Thyroid gland (tissue), 4 donors: ENCODE results near the gene GIGYF2. TPM values are rescaled to one million over a fixed set of nuclear protein-coding genes. Genes with fewer than 3 reads are reported as not detected.

ENCODE experiments used
- DNase-seq, 2 donors: peaks; one replicate each; pipeline ENCODE4 v3.0.0-alpha.2; 2019
- H3K27ac ChIP-seq, 3 donors: fragments of 200-600 bp; sonication (generic); 1 replicate in 2 of 3; 2 replicates in 1 of 3; pipeline ENCODE4 v1.5.1; 2016 to 2019; ENCODE audit warnings: mild to moderate bottlenecking in 1 of 3, moderate library complexity in 1 of 3
- H3K27me3 ChIP-seq: fragments of 200-600 bp; sonication (generic); one replicate; pipeline ENCODE4 v1.5.1; 2019
- H3K36me3 ChIP-seq, 2 donors: fragments of 200-600 bp; sonication (generic); one replicate each; pipeline ENCODE4 v1.5.1; 2016 to 2019
- H3K4me1 ChIP-seq, 2 donors: fragments of 200-600 bp; sonication (generic); one replicate each; pipeline ENCODE4 v1.5.1; 2017 to 2019
- H3K4me3 ChIP-seq, 3 donors: fragments of 200-600 bp; sonication (generic); replicated peaks in 1 of 3; 1 replicate in 2 of 3; 2 replicates in 1 of 3; pipeline ENCODE4 v1.5.1; 2016; ENCODE audit warnings: mild to moderate bottlenecking in 1 of 3
- H3K9me3 ChIP-seq: fragments of 200-600 bp; sonication (generic); one replicate; pipeline ENCODE4 v1.5.1; 2017
- CTCF ChIP-seq, 6 experiments: fragments of 200-600 bp in 3 of 6; fragments of 450-650 bp in 3 of 6; sonication (generic) in 3 of 6; IDR thresholded peaks; one replicate each; pipeline ENCODE4 v1.5.1; 2016 to 2019; ENCODE audit warnings: antibody characterized with exemption in 6 of 6, mild to moderate bottlenecking in 2 of 6, inconsistent platforms in 1 of 6, moderate library complexity in 1 of 6
- POLR2A ChIP-seq, 2 donors: fragments of 450-650 bp; IDR thresholded peaks; one replicate each; pipeline ENCODE4 v1.6.1; 2017; ENCODE audit warnings: antibody characterized with exemption in 2 of 2, mild to moderate bottlenecking in 2 of 2, moderate library complexity in 1 of 2
- WGBS, 2 donors: methylation state at CpG; one replicate each; pipeline ENCODE4 v1.1.5; 2017; 5-methylcytosine and 5-hydroxymethylcytosine counted together
- intact Hi-C: fragments of 100-400 bp; cut with DNase I; formaldehyde crosslinking; loops from one replicate; pipeline ENCODE4 v1.15.1; 2023
- total RNA-seq, 4 donors: library from RNA; depleted of rRNA; stranded (reverse); fragments of >200 nt; gene quantifications; one replicate each; pipeline ENCODE4 v1.2.3, GENCODE V29; 2016

GIGYF2 gene
- total RNA-seq, 4 donors from 2014 or later, result 88.7 to 138 (median 101) TPM

- intact Hi-C loops, result no loop called here
- 88 to 94% methylated on average over 4 to 7 of the region's 8 CpGs for WGBS, 2 donors
- Histone ChIP-seq H3K9me3 (no peaks in the 10 kb centered on the region), H3K27me3 (no peaks in the 10 kb centered on the region), H3K36me3 (no peaks in the 10 kb centered on the region), H3K4me1 (peaks cover 3 to 4% of the 10 kb centered on the region in 2 donors), H3K27ac (no peak overlapping the region), H3K4me3 (no peak overlapping the region)
- DNase-seq, result no peak
- no peak for TF ChIP-seq POLR2A (IDR thresholded peaks at IDR 0.05)
- no peak for TF ChIP-seq CTCF (IDR thresholded peaks at IDR 0.05)
Observed at GRCh38 chr2:232893834-232894233, 196.7 kb downstream of the GIGYF2 start.

- H3K36me3 ChIP-seq, result no peaks in the 10 kb centered on the region
- H3K27me3 ChIP-seq, result no peaks in the 10 kb centered on the region
- no peak overlapping the region for H3K4me3 ChIP-seq
- H3K27ac ChIP-seq, result no peak overlapping the region
- no peak for TF ChIP-seq CTCF (IDR thresholded peaks at IDR 0.05)
- no peak for TF ChIP-seq POLR2A (IDR thresholded peaks at IDR 0.05)
- WGBS, 2 donors, result 81 to 92% methylated on average over 9 of the region's 9 CpGs
- intact Hi-C loops, result no loop called here
- H3K4me1 ChIP-seq, result peaks cover 3 to 4% of the 10 kb centered on the region in 2 donors
- H3K9me3 ChIP-seq, result no peaks in the 10 kb centered on the region
- no peak for DNase-seq
Observed at GRCh38 chr2:232894251-232894650, 197.1 kb downstream of the GIGYF2 start.

GRCh38 chr2:232894746-232895145 is 197.6 kb downstream of the GIGYF2 start:
- H3K4me3 ChIP-seq, result no peak overlapping the region
- H3K9me3 ChIP-seq, result no peaks in the 10 kb centered on the region
- no peak overlapping the region for H3K27ac ChIP-seq
- no peaks in the 10 kb centered on the region for H3K27me3 ChIP-seq
- intact Hi-C loops, result no loop called here
- DNase-seq, result no peak
- TF ChIP-seq CTCF (IDR thresholded peaks at IDR 0.05) (no peak), POLR2A (IDR thresholded peaks at IDR 0.05) (no peak)
- peaks cover 3 to 4% of the 10 kb centered on the region in 2 donors for H3K4me1 ChIP-seq
- 85 to 90% methylated on average over 14 to 19 of the region's 19 CpGs for WGBS, 2 donors
- H3K36me3 ChIP-seq, result no peaks in the 10 kb centered on the region

GRCh38 chr2:232896111-232896510 is 199.0 kb downstream of the GIGYF2 start:
- DNase-seq, result no peak
- intact Hi-C loops, result no loop called here
- H3K9me3 ChIP-seq, result no peaks in the 10 kb centered on the region
- H3K27me3 ChIP-seq, result no peaks in the 10 kb centered on the region
- no peak overlapping the region for H3K27ac ChIP-seq
- H3K4me1 ChIP-seq, result peaks cover 0 to 2% of the 10 kb centered on the region in 2 donors
- no peaks in the 10 kb centered on the region for H3K36me3 ChIP-seq
- TF ChIP-seq CTCF (IDR thresholded peaks at IDR 0.05) (no peak), POLR2A (IDR thresholded peaks at IDR 0.05) (no peak)
- no peak overlapping the region for H3K4me3 ChIP-seq

- H3K27ac ChIP-seq, result no peak overlapping the region
- no peaks in the 10 kb centered on the region for H3K9me3 ChIP-seq
- DNase-seq, result no peak
- H3K36me3 ChIP-seq, result no peaks in the 10 kb centered on the region
- no peaks in the 10 kb centered on the region for H3K4me1 ChIP-seq
- intact Hi-C loops, result no loop called here
- H3K27me3 ChIP-seq, result no peaks in the 10 kb centered on the region
- WGBS, 2 donors, result 87% methylated on average over 9 of the region's 9 CpGs
- no peak overlapping the region for H3K4me3 ChIP-seq
- TF ChIP-seq POLR2A (IDR thresholded peaks at IDR 0.05), result no peak
- no peak for TF ChIP-seq CTCF (IDR thresholded peaks at IDR 0.05)
Observed at GRCh38 chr2:232896720-232897597, 199.8 kb downstream of the GIGYF2 start.
